Upper lobe of left lung (tissue), 4 donors: Measurements from ENCODE around the gene EYA4.

Experiments
- CTCF ChIP-seq, 6 experiments: fragments of 450-650 bp in 4 of 6; fragments of 200-600 bp in 2 of 6; sonication (generic) in 2 of 6; IDR thresholded peaks; one replicate each; pipeline ENCODE4 v1.5.1; 2016 to 2019; ENCODE audit warnings: antibody characterized with exemption in 6 of 6
- EP300 ChIP-seq, 4 donors: sonication (generic); formaldehyde crosslinking; IDR thresholded peaks; one replicate each; pipeline ENCODE4 v1.5.1; 2017; ENCODE audit warnings: antibody characterized with exemption in 4 of 4, control low read depth in 2 of 4
- POLR2A ChIP-seq, 4 donors: fragments of 450-650 bp; IDR thresholded peaks; one replicate each; pipeline ENCODE4 v1.5.1; 2016 to 2017; ENCODE audit warnings: antibody characterized with exemption in 4 of 4, mild to moderate bottlenecking in 2 of 4
- POLR2AphosphoS5 ChIP-seq, 2 donors: sonication (generic); formaldehyde crosslinking; IDR thresholded peaks; one replicate each; pipeline ENCODE4 v1.5.1; 2017; ENCODE audit warnings: antibody characterized with exemption in 2 of 2

GRCh38 chr6:133504761-133505160, 263.6 kb downstream of the EYA4 start:
- TF ChIP-seq EP300 (IDR thresholded peaks at IDR 0.05) (no peak), POLR2A (IDR thresholded peaks at IDR 0.05) (no peak), CTCF (IDR thresholded peaks at IDR 0.05) (no peak), POLR2AphosphoS5 (IDR thresholded peaks at IDR 0.05) (no peak)
